Posterior vena cava (tissue), 2 donors: Measurements from ENCODE around the gene REPS2. TPM values are rescaled to one million over a fixed set of nuclear protein-coding genes. Genes with fewer than 3 reads are reported as not detected.

Experiments
- DNase-seq: peaks from one replicate; pipeline ENCODE4 v3.0.0-alpha.2; 2020; ENCODE audit warnings: low spot score
- intact Hi-C, 2 donors: fragments of 100-400 bp; cut with DNase I; formaldehyde crosslinking; loops; one replicate each; pipeline versions ENCODE4 v1.14.1 to v1.14.2; 2022 to 2023
- total RNA-seq, 2 donors: library from RNA; stranded (reverse); fragmentation: NEBNext Ultra II Directional; extraction: Animal tissue kit (Norgen Biotek cat#: 25700); gene quantifications; one replicate each; pipeline ENCODE4 v1.2.1, GENCODE V29; 2021
- donor health status: DM: yes; HTN: yes; CAD: no.
- donor health status: DM: yes; HTN: yes; CAD: no.

The REPS2 gene
- total RNA-seq, 2 donors from 2014 or later: 3.9 to 5.3 TPM

DNA sequence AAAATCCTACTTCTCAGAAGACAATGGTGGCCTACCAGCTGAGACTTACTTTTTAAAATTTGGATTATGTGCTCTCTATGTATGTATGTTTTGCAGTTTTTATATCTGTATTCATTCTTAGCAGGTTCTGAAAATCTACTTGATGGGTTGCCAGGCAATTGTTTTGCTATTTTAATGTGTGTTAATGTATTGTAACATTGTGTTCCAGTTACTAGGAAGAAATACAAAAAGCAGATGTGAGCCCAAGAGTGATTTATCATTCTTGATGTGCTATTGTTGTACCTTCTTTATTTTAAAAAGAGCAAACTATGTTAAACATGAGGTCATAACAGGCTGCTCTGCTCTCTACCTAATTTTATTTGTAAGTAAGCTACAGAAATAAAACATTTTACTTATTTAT, 81.9 kb downstream of the REPS2 start:
- intact Hi-C loops: no loop called here
- no peak for DNase-seq

DNA sequence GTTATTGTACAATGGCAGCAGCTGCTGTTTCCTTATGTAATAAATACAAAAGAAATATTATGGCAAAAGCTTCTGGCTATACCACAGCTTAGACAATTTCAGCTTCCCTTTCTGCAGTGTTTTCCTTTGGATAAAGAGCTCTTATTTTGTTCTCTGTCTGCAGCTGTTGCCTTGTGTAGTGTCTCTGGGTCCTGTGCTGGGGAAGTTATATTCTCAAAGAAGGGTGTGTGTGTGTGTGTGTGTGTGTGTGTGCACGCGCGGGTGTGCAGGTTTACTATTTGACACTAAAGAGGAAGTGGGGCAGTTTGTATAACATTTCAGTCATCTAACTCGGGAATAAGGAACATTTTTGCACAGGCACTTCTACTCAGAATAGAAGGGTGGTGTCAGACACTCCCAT, 83.6 kb downstream of the REPS2 start:
- DNase-seq: no peak
- intact Hi-C loops: no loop called here

DNA sequence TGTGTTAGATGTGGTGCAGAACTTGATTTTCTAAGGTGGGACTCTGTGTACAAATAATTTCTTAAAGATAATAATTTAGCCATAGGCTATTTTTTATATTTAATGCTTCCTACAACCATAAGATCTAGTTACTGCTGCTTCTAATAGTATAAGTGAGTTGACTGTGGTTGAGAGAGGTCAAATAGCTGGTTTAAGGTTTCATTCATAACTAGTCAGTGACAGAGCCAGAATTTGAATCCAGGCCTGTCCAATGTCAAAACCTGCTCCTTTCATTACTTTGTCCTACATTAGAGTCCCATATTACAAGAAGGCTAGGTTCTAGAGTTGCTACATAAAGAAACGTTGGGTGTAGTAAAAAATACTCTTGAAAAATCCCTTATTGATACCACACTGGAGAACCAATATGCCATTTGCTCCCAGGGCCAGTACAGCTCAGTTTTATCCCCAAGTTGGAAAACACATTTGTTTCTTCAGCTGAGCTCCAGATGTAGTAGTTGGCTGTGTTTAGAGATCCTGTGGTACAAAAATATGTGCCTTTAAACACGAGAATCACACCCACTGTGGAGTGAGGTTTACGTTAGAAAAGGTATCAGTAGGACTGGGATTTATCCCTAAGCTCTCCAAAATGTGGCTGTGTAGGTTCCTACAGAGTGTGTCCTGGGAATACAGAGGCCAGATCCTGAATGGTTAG, 84.3 kb downstream of the REPS2 start:
- intact Hi-C loops: no loop called here
- no peak for DNase-seq

DNA sequence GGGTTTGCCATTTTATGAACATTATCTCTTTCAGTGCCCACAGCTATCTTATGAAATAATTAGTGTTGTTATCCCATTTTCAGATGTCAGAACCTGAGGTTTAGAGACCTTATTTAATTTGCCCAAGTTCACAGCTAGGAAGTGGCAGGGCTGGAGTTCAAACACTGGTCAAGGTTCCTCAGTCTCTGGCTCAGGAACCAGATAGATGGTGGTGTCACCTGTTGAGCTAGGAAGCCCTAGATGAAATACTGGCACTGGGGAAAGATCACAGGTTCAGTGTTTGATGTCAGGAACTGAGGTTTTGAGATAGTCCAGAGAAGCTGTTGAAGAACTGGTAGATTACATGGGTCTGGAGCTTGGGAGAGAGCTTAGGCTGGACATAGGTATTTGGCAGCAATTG, 85.4 kb downstream of the REPS2 start:
- intact Hi-C loops: no loop called here

DNA sequence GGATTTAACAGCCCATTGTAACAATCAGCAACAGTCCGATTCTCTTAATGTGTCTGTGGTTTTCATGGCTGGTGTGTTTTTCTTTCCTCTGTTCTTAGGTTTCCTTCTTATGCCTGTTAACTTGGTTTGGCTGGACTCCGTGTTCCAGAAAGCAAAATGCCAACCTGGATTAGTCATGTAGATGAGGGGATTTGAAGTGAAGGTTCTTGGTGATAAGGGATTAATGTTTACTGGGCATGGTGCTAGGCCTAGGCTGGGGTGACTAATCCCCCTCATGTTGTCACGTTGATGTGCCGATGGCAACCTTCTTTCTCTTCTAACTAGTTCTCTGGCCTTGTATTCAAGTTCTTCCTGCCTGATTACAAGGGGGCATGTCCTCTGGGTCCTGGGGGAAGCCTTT, 85.9 kb downstream of the REPS2 start:
- no peak for DNase-seq
- intact Hi-C loops: no loop called here

More for the DNA sequence above, 85.4 kb downstream of the REPS2 start:
- no peak for DNase-seq

DNA sequence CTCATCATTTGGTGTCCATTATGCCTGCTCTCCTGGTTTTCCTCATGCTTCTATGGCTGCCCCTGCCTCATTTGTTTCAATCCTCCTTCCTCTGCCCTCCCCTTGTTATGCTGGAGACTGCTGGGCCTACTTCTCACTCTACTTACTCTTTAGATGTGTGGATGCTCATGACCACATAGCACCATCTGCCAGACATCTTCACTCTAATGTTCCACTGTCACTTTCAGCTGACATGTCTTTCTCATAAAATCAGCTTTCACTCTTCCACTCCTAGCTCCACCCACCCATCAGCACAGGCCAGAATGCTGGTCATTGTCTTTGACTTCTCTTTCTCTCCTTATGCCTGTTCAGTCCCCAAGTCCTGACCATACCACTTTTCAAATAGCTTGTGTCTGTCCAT, 86.8 kb downstream of the REPS2 start:
- intact Hi-C loops: no loop called here
- no peak for DNase-seq

DNA sequence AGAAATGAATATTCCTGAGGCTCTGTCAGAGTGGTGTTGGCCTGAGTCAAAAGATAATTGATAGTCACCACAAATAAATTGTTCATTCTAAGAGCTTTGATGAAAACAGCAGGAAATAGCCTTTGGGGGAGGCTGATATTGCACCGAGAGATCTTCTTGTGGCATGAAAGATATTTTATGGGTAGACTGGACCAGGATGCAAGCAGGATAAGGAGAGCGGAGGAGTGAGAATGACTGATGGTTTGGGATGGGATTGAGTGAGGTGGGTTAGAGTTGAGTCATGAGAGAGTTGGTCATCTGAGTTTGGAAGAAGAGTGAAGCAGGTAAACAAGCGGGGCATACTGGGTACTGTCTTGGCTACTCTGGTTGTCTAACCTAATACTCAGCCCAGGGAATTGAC, 88.7 kb downstream of the REPS2 start:
- DNase-seq: no peak
- intact Hi-C loops: no loop called here

DNA sequence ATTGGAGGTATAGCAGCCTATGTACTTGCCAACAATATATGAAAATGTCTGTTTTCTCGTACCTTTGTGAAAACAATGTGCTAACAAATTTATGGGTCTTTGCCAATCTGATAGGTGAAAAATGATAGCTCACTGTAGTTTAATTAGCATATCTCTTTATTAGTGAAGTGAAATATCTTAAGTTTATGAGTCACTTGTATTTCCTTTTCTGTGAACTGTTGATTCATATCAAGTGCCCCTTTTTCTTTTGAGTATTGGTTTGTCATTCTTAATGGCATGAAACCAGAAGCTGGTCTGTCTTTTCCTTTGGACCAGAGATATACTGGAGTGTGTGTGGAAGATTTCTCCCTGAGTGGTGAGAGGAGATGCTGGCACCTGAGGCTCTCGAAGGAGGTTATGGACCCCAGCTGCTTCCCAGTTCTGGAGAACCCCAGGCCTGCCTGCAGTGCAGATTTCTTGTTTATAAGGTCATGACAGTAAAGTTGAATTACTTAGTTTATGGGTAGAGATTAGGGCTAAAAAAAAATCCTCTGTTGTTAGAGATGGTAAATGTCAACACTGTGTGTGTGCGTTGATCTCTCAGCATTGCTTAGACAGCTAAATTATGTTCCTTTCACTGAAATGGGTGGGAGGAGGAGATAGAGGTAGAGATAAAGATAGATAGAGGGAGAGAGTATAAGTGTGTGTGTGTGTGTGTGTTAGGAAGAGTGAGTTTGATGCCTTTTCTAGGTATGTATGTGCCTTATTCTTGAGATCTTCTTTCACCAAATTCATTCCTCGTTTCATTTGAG, 89.9 kb downstream of the REPS2 start:
- DNase-seq: no peak
- intact Hi-C loops: no loop called here

DNA sequence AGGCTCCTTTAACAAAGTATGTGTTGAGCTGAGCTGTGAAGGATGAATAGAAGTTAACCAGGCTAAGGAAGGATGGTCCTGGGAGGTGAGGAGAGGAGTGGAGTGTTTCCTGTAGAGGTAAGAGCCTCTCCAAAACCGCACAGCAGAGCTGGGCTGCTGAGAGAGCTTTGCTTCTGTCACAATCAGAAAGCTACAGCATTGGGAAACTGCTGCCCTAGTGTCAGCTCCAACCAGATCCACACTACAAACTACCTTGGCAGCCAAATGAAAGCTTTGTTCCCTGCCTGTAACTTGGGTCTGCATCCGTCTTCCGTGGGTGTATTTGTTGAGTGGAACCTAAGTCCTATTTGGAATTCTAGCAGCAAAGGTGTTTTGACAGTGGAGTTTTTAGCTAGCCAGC, 91.8 kb downstream of the REPS2 start:
- intact Hi-C loops: no loop called here
- DNase-seq: no peak

DNA sequence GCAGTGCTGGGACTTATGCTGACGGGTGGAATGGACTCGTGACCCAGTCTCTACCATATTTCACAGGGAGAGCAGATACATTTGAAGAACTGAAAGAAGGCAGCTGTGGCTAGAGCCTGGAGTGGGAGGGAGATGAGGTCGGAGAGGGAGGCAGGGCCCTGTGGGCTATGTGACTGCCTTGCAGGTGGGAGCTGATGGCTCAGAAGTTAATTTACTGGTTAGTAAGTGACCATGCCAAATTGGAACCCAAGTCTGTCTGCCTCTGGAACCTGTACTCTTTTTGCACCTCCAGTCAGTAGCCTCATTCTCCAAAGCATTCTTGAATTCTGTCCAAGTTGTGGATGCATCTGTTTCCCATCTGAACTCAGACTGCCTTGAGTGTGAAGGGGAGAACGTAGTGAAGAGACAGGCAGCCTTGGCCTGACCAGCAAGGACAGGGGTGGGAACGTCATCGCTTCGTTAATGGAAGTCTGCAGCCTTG, 92.3 kb downstream of the REPS2 start:
- intact Hi-C loops: no loop called here
- no peak for DNase-seq

DNA sequence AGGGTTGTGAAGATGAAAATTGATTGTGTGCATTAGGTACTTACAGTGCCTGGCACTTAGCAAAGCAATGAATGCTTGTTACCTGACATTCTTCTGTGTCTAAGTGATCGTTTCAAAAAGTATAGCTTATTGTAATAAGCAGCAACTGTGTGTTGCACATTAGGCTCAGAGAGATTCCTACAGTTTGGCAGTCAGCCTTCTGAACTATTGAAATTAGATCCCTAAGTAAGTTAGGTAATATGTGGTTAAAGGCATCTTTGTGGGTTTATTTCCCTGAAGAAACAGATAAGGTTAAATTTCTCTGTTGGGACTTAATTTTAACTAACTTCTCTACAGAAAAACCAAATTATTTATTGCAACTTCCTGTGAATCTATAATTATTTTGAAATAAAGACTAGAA, 93.4 kb downstream of the REPS2 start:
- DNase-seq: no peak
- intact Hi-C loops: no loop called here

DNA sequence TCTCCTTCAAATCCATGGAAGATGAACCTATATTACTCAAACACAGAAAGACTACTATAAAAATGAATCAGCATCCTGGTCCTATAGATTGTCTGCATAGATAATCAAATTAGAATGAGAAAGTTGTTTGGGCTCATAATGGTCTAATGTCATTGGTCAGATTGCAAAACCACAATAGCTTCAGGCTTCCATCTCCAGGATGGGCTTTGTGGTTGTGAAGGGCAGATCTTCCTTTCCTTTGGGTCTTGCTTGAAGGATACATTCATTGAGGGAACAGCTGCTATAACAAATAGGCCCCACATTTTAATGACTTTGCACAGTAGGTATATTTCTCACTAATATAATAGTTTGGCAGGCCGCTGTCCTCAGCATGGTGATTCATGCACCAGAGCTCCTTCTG, 94.3 kb downstream of the REPS2 start:
- intact Hi-C loops: no loop called here

DNA sequence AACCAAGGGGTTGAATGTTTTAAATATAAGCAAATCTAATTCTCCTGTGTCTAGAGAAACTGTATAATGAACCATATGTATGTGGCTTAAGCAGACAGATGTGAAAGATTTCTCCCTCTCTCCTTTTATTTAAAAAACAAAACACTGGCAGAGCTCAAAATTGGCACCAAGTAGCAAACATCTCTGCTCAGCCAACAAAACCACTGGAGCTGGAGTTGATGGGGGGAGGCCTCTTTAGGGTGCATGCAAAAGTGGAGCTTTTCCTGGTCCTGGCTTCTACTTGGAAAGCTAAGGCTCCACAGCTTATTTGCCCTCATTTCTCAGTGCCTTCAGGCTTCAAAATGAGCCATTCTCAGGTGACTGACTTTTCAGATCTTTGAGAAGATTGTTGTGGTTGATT, 95.6 kb downstream of the REPS2 start:
- no peak for DNase-seq
- intact Hi-C loops: no loop called here

More for the DNA sequence above, 94.3 kb downstream of the REPS2 start:
- no peak for DNase-seq

DNA sequence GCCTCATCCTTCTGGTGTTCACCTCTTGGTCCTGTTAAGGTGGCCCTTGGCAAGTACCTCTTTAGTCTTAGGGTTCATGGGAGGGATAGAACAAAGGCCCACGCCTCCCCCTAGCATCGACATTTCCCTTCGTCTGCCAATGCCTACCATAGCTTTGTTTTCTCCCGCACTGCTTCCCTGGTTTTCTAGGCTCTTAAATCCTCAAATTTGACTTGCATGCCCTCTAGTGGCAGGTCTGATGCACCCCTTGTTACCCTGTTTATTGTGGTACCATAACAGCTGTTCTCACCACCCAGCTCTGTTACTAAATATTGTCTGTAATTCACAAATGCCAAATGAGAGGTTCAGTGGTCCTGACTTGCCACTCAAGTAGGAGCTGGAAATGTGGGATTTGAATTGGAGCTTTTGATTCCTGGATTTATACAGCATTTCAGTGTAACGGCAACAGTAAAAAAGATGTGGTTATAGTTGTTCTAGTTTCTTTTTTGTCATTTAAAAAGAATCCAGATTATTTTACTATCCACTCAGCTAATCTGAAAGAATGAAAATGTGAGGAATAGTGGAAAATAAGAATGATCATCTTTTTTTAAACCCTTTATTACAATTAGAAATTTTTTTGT, 100.1 kb downstream of the REPS2 start:
- DNase-seq: no peak
- intact Hi-C loops: loop anchor here in 1 of 2 donors (5.0 kb wide), 1 partner anchor 219 kb away; no protein-coding TSS in a partner anchor

DNA sequence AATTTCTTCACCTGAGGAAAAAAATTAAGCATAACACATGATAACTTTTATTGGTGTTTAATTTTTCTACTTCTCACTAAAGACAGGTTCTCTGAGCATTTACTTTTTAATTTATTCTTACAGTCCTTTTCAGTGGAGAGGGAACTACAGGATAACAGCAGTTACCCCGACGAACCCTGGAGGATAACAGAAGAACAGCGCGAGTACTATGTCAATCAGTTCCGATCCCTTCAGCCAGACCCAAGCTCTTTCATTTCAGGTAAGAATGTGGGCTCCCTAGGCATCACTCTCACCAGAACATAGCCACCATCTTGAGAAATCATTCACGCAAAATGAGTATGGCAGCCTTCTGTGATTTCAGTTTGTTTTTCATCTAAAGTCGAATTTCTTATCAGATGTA, 100.8 kb downstream of the REPS2 start:
- intact Hi-C loops: loop anchor here in 1 of 2 donors (5.0 kb wide), 1 partner anchor 220 kb away; no protein-coding TSS in a partner anchor

DNA sequence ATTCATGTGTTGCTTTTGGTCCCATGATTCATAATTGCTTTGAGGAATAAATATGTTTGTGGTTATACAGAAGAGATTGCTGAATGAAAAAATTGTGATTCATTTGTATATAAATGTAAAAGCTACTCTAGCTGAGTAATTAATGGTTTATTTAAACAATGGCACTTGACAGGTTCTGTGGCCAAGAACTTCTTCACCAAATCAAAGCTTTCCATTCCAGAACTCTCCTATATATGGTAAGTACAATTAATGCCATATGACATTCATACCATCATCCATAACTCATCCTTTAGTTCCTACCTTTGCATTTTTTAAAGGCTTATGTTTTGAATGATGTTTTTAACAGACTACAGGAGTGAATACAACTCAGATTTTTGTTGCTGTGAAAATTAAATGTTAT, 105.8 kb downstream of the REPS2 start:
- DNase-seq: no peak
- intact Hi-C loops: no loop called here

More for the DNA sequence above, 100.8 kb downstream of the REPS2 start:
- DNase-seq: no peak

DNA sequence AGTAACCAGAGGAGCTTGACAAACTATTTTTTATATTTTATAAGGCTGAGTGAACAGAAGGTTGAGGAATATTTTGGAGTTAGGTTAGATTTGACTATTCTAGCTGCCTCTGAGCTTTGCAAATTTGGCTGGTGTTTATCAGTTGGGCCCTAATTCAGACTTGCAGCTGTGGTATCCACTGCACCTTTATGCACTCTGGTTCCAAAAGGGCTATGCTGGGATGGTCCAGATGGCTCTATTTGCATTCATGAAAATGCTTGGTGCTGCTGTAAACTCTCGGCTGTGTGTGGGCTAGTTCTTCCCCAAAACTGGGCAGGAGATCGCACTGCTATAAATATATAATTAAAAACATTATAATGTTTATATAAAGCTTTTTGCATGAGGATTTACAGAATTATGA, 106.3 kb downstream of the REPS2 start:
- intact Hi-C loops: no loop called here
- DNase-seq: no peak

DNA sequence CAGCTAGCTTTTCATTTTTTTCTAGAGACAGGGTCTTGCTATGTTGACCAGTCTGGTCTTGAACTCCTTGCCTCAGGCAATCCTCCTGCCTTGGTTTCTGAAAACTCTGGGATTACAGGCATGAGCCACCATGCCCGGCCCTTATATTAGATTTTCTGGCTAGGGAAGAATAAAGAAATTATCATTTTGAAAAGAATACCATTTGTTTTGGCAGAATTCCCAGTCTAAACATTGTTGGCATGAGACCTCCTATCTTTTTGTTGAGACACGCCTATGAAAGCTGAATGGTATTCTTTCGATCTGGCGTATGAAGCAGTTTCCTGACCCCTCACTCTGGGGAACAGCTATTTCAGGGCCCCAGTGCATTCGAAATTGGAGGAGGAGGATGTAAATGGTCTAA, 107.0 kb downstream of the REPS2 start:
- no peak for DNase-seq
- intact Hi-C loops: no loop called here

DNA sequence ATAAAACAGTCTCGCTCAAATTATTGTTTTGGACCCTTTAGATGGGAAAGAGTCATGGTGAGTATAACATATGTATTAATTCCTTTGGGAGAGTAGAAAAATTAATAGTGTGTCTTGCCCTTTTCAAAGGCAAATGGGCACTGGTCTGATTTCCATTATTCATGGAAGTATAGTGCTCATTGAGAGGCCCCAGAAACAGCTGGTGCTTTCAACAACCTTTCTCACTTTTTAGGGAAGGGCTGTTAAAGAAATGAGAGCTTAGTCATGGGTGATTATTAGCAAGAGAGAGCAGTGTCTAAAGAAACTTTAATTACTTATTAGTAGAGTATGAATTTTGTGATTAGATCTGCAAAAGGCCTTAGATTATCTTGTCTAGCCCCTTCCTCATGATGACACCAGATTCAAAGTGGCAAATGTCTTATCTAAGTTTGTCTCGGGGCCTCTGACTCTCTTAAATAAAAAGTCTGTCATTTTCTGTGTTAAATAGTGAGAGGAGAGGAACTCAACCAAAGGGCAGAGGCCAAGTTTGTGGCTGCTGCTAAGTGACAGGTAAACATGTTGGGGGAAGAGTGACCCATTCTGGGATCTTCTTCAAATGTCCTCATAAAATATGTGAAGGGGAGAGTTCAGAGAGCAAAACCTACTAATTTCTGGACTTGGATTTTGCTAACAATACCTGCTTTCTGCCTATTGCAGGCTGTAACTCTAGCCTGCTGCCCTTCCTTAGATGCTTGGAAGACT, 110.6 kb downstream of the REPS2 start:
- DNase-seq: no peak

DNA sequence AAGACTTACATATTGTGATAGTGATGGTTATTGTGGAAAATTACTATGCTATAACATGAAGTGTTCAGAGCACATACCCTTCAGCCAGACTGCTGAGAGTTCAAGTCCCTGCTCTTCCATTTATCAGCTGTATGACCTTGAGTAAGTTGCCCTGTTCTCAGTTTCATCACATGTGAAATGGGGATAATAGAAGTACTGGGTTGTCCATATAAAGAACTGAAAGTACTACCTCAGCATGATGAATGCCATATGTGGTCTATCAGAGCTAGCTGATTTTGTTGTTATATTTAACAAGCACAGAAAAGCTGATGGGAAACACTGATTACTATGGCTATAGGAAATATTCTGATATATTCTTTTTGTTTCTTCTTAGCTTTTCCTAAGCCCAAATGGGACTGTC, 115.6 kb downstream of the REPS2 start:
- intact Hi-C loops: no loop called here
- DNase-seq: no peak

More for the DNA sequence above, 110.6 kb downstream of the REPS2 start:
- intact Hi-C loops: no loop called here
